ENCODE results near the gene PLSCR4. TPM values are rescaled to one million over a fixed set of nuclear protein-coding genes. Genes with fewer than 3 reads are reported as not detected.

Gene PLSCR4
- total RNA-seq, 1 experiment from 2014 or later = 4.4 TPM

GRCh38 chr3:146279951-146280350 is 29.0 kb upstream of the PLSCR4 start:
- POLR2A ChIA-PET = interaction anchor here (0.7 to 2.9 kb wide), 4 partner anchors 9 to 32 kb away, joined by 3 to 14 read pairs (median 3); no protein-coding TSS in a partner anchor
- intact Hi-C loops (cut with micrococcal nuclease) = loop anchor here (10.0 kb wide), 1 partner anchor 65 kb away; no protein-coding TSS in a partner anchor

GRCh38 chr3:146279013-146279412 is 28.1 kb upstream of the PLSCR4 start:
- POLR2A ChIA-PET = interaction anchor here (2.9 kb wide), 1 partner anchor 8 kb away, joined by 14 read pairs; no protein-coding TSS in a partner anchor
- no TSS peak for BruUV-seq (replicated peaks)
- intact Hi-C loops (cut with micrococcal nuclease) = loop anchor here (10.0 kb wide), 1 partner anchor 64 kb away; no protein-coding TSS in a partner anchor
- H3K36me3 Mint-ChIP-seq (ENCODE audit: insufficient read depth, unreplicated experiment) = no peaks in the 10 kb centered on the region
- H3K4me1 Mint-ChIP-seq (ENCODE audit: insufficient read depth, unreplicated experiment) = peaks cover 22% of the 10 kb centered on the region
- no peak for DNase-seq (ENCODE audit: unreplicated experiment)
- no peaks in the 10 kb centered on the region for H3K9me3 Mint-ChIP-seq (ENCODE audit: unreplicated experiment)
- no peak overlapping the region for H3K27ac Mint-ChIP-seq (ENCODE audit: low read depth, unreplicated experiment)
- CTCF ChIA-PET = no interaction called here
- no peaks in the 10 kb centered on the region for H3K27me3 Mint-ChIP-seq (ENCODE audit: insufficient read depth, unreplicated experiment)
- H3K4me3 Mint-ChIP-seq (ENCODE audit: unreplicated experiment) = no peak overlapping the region
- TF ChIP-seq CTCF (IDR thresholded peaks at IDR 0.05; ENCODE audit: unreplicated experiment) = no peak

More at GRCh38 chr3:146279951-146280350, 29.0 kb upstream of the PLSCR4 start:
- BruUV-seq (replicated peaks) = no TSS peak
- Mint-ChIP-seq H3K27ac (ENCODE audit: low read depth, unreplicated experiment) (no peak overlapping the region), H3K9me3 (ENCODE audit: unreplicated experiment) (no peaks in the 10 kb centered on the region), H3K4me3 (ENCODE audit: unreplicated experiment) (no peak overlapping the region), H3K36me3 (ENCODE audit: insufficient read depth, unreplicated experiment) (no peaks in the 10 kb centered on the region), H3K4me1 (ENCODE audit: insufficient read depth, unreplicated experiment) (peaks cover 17% of the 10 kb centered on the region), H3K27me3 (ENCODE audit: insufficient read depth, unreplicated experiment) (no peaks in the 10 kb centered on the region)
- TF ChIP-seq CTCF (IDR thresholded peaks at IDR 0.05; ENCODE audit: unreplicated experiment) = no peak
- CTCF ChIA-PET = no interaction called here
- no peak for DNase-seq (ENCODE audit: unreplicated experiment)

- Mint-ChIP-seq H3K9me3 (ENCODE audit: unreplicated experiment) (no peaks in the 10 kb centered on the region), H3K36me3 (ENCODE audit: insufficient read depth, unreplicated experiment) (no peaks in the 10 kb centered on the region), H3K27me3 (ENCODE audit: insufficient read depth, unreplicated experiment) (no peaks in the 10 kb centered on the region), H3K4me3 (ENCODE audit: unreplicated experiment) (no peak overlapping the region), H3K4me1 (ENCODE audit: insufficient read depth, unreplicated experiment) (peaks cover 22% of the 10 kb centered on the region), H3K27ac (ENCODE audit: low read depth, unreplicated experiment) (no peak overlapping the region)
- no peak for TF ChIP-seq CTCF (IDR thresholded peaks at IDR 0.05; ENCODE audit: unreplicated experiment)
- CTCF ChIA-PET = interaction anchor here (0.6 to 1.2 kb wide), 3 partner anchors 90 to 268 kb away, joined by 3 to 4 read pairs (median 4); no protein-coding TSS in a partner anchor
- no TSS peak for BruUV-seq (replicated peaks)
- intact Hi-C loops (cut with micrococcal nuclease) = loop anchor here (10.0 kb wide), 1 partner anchor 63 kb away; no protein-coding TSS in a partner anchor
- DNase-seq (ENCODE audit: unreplicated experiment) = peak; percentile 90
- POLR2A ChIA-PET = interaction anchor here (0.8 kb wide), 2 partner anchors 30 to 279 kb away, joined by 3 to 4 read pairs; no protein-coding TSS in a partner anchor
Observed at GRCh38 chr3:146277953-146278631, 27.2 kb upstream of the PLSCR4 start.

GRCh38 chr3:146275476-146275875 is 24.6 kb upstream of the PLSCR4 start:
- Mint-ChIP-seq H3K4me1 (ENCODE audit: insufficient read depth, unreplicated experiment) (peaks cover 22% of the 10 kb centered on the region), H3K9me3 (ENCODE audit: unreplicated experiment) (no peaks in the 10 kb centered on the region), H3K27me3 (ENCODE audit: insufficient read depth, unreplicated experiment) (no peaks in the 10 kb centered on the region), H3K27ac (ENCODE audit: low read depth, unreplicated experiment) (no peak overlapping the region), H3K36me3 (ENCODE audit: insufficient read depth, unreplicated experiment) (no peaks in the 10 kb centered on the region), H3K4me3 (ENCODE audit: unreplicated experiment) (no peak overlapping the region)
- CTCF ChIA-PET = interaction anchor here (0.7 kb wide), 1 partner anchor 13 kb away, joined by 3 read pairs; no protein-coding TSS in a partner anchor
- TF ChIP-seq CTCF (IDR thresholded peaks at IDR 0.05; ENCODE audit: unreplicated experiment) = no peak
- BruUV-seq (replicated peaks) = no TSS peak
- no peak for DNase-seq (ENCODE audit: unreplicated experiment)
- POLR2A ChIA-PET = no interaction called here
- intact Hi-C loops (cut with micrococcal nuclease) = loop anchor here (10.0 kb wide), 1 partner anchor 61 kb away; no protein-coding TSS in a partner anchor

Measured in MCF 10A (cell line).